Left ventricle myocardium superior (tissue), 1 donor: ENCODE measurements around the gene FPGT. TPM values are rescaled to one million over a fixed set of nuclear protein-coding genes. Genes with fewer than 3 reads are reported as not detected.
A peak's percentile ranks its signal among the peaks of the same experiment; 100 is the strongest.
"Not testable (repeated sequence)": the region's sequence is repeated elsewhere in the genome, so short reads cannot be mapped to it uniquely, and the experiment has no call there.

ENCODE experiments used
- ATAC-seq: fragments of 200-7000 bp; cut with Tn5 transposase; one replicate; pipeline ENCODE4 v1.9.1; 2020; ENCODE audit warnings: mild to moderate bottlenecking, moderate library complexity
- DNase-seq: peaks from one replicate; pipeline ENCODE4 v3.0.0-alpha.2; 2020
- intact Hi-C: fragments of 100-400 bp; cut with micrococcal nuclease; formaldehyde crosslinking; loops from one replicate; pipeline ENCODE4 v1.11.0; 2022
- long read RNA-seq: library from polyadenylated mRNA; unstranded; transcript quantifications from one replicate; pipeline ENCODE4 v2.0.0, GENCODE V29; 2021
- total RNA-seq: library from RNA; stranded (reverse); fragmentation: NEBNext Ultra II Directional; extraction: Animal tissue kit (Norgen Biotek cat#: 25700); gene quantifications from one replicate; pipeline ENCODE4 v1.2.1, GENCODE V29; 2021
- donor health status: DM: no; HTN: yes; CAD: no; lungs with severe emphysema.

Gene FPGT
- 12.2 TPM for total RNA-seq
- long read RNA-seq, transcript FPGT-202 (4 exons, 3,254 nt) = major isoform, 16 of 17 reads
- long read RNA-seq, partial matches to known transcripts = 0 of 17 reads
- long read RNA-seq, other reads (novel, unspliced or antisense) = 0 of 17 reads

DNA sequence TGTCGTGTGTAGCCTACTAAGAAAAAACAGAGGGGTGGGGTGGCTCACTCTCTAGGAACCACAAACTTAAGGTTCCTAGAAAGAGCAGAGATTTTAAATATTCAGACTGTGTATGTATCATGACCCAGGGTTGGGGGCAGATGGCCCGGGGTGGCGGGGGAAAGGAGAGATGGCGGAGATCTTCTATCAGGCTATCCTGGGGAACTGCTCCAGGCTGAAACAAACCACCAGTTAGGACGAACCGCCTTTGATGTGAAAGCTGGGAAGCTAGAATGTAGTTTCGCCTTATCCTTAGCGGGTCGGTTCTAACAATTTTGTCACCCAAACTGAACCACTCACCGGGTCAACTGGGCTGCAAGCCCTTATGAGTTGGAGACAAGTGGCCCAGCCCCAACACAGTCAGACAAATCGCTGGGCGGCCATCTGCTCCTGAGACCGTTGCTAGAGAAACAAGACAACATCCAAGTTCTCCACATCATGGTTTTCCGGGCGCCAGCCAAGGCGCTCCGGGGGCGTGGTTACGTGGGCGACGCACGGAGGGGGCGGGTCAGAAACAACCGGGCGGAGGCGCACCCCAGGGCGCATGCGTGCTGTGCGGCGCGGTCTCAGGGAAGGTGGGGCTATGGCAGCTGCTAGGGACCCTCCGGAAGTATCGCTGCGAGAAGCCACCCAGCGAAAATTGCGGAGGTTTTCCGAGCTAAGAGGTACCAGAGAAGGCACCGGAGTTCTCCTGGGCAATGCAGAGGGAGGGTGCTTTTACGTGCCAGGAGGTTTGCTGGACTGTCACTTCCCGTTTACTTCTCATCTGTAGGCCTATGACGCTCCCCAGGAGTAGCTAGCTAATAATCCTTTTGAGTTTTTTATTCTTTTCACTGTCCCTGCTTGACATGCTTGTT lies at the start of gene FPGT, which contains the start of gene LRRIQ3:
Gene FPGT (plus strand): TSS at position 586 of the 896 bp plus-strand sequence. CDS start 37 bp downstream, at position 623.
Gene LRRIQ3 (minus strand): TSS at position 520 of the 896 bp plus-strand sequence. CDS start 14,492 bp downstream, outside the sequence.
- DNase-seq = peak; percentile 98
- ATAC-seq = peak; percentile 100
- intact Hi-C loops = no loop called here

DNA sequence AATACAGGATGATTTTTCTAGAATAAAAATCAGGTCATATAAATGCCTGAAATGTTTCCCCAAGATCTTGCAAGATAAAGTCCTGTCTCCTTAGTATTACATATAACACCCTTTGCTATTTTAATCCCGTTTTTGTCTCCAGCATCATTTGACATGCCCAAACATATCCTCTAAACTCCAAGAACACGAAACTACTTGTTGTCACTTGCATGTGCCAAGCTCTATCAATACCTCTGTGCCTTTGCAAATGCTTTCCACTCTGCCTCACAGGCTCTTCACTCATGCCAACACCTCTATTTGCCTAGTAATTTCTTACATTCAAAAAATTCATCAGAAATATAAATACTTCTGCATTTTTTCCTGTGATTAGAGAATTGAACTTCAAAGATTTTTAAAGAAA lies 38.0 kb upstream of the FPGT start:
- DNase-seq (no peak), ATAC-seq (peak; percentile 51)
- intact Hi-C loops = no loop called here

DNA sequence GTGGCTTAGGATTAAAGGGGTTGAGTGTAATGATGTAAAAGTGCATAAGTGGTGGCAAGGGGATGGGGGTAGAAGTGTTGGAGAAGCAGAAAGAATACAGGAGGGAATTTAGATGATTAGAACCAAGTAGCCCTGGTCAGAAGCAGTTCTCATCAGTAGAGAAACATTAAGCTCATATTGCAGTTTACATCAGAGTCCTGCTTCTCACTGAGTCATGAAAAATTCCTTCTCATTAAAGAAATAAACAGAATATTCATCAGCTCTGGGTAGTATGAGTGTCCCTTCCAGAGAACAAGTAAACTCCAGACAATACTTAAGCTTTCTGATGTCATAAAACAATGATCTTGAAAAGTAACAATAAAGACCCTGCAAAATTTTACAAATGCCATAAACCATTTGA lies 36.5 kb upstream of the FPGT start:
- DNase-seq (no peak), ATAC-seq (no peak)
- intact Hi-C loops = no loop called here

DNA sequence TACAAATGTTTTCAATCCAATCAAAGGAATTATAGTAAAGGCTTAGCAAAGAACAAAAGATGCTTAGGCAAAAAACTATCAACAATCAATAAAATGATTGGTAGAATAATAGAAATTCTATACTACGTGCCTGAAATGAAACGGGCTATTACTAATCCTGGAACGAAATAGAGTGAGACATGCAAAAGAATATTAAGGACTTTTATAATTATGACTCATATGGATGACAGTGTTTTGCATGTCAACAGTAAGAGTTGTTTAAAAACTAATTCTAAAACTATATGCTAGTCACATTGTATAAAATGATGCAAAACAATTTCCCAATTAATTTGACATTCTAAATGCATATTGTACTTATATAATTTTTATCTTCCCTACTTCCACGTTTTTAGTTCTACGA lies 35.7 kb upstream of the FPGT start:
- intact Hi-C loops = no loop called here
- no peak for ATAC-seq

DNA sequence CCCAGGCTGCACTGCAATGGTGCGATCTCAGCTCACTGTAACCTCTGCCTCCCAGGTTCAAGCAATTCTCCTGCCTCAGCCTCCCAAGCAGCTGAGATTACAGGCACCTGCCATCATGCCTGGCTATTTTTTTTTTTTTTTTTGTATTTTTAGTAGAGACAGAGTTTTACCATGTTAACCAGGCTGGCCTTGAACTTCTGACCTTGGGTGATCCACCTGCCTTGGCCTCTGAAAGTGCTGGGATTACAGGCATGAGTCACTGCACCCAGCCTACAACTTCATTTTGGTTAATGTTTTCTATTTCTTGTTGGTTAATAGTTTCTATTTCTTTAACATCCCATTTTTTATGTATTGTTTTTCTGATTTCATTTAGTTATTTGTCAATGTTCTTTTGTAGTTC lies 23.6 kb upstream of the FPGT start:
- intact Hi-C loops, ATAC-seq, DNase-seq: not testable (repeated sequence)

More for the DNA sequence above, 35.7 kb upstream of the FPGT start:
- DNase-seq = no peak

DNA sequence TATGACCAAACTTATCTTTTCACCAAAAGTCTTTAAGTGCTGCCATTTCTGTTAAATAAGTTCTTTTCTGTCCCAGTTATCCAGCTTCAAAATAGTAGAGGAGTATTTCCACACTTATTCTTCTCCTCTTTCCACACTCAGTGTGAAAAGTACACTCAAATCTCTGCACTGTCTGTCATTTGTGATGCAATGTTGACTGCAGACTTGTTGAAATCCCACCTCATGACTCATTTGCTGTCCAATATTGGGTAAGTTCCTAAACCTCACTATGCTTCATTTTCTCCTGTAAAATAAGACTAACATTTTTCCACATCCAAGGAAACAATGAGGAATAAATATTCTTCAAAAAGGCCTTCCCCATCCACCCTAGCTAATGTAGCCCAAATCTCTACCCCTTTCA lies 17.6 kb upstream of the FPGT start:
- intact Hi-C loops = no loop called here
- DNase-seq = no peak
- ATAC-seq = no peak

DNA sequence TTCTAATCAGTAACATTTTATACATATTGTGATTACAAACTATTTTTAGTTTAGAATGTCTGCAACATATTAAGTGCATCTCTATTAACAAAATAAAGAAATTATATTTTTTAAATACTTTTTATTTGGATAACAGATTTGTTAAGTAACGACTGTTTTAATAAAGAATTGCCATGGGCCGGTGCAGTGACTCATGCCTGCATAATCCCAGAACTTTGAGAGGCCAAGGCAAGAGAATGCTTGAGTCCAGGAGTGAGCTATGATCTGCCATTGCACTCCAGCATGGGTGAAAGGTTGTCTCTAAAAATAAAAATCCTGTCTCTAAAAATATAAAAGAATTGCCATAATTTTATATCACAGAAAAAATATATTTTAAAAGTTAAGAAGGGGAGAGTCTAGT lies 4.1 kb upstream of the FPGT start:
- intact Hi-C loops = no loop called here
- DNase-seq = no peak
- no peak for ATAC-seq

DNA sequence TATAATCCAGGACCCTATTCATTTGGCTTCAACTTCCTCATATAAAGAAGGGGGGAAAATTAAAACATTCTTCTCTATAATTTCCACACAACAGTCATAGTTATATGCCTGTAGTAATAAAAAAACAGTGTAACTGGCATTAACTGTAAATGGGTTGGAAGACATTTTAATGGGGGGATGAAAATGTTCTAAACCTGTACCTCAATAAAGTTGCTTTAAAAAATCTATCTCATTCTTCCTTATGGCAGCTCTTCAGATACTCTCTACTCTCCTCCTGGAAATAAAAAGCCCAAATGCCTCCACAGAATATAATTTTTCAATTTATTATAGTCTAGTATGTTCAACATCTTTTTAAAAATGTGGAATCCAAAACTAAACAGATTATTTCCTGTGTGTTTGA lies 2.7 kb upstream of the FPGT start:
- DNase-seq = no peak
- ATAC-seq = no peak
- intact Hi-C loops = no loop called here

DNA sequence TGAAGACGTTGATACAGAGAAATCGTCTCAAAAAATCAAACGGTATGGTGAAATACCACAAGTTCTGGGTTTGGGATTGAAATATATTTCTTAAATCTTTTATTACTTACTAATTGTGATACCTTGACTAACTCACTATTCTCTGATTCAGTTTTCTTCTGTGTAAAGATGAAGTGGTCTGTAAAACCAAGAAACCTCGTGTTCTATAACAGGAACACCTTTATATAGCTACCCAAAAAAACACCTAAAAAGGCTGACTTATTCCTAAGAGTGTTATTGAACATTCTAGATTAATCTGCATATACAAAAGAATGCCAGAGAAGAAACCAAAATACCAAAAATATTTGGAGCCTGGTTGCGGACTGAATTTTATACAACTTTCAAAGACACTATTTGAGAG lies 787 bp upstream of the FPGT start:
- no peak for ATAC-seq
- no peak for DNase-seq
- intact Hi-C loops = no loop called here

DNA sequence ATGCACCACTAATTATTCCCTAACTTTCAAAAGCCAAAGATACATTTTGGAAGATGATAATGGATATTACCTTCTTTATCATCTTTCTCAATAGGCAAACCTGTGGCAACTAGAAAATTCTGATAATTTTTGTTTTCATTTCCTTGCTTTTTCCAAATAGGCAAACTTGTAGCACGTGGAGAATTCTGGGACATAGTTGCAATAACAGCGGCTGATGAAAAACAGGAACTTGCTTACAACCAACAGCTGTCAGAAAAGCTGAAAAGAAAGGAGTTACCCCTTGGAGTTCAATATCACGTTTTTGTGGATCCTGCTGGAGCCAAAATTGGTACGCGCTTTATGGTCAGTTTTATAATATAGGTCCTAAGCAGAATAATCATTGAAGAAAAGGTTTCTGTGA lies 1.5 kb downstream of the FPGT start:
- ATAC-seq = no peak
- no peak for DNase-seq
- intact Hi-C loops = no loop called here

DNA sequence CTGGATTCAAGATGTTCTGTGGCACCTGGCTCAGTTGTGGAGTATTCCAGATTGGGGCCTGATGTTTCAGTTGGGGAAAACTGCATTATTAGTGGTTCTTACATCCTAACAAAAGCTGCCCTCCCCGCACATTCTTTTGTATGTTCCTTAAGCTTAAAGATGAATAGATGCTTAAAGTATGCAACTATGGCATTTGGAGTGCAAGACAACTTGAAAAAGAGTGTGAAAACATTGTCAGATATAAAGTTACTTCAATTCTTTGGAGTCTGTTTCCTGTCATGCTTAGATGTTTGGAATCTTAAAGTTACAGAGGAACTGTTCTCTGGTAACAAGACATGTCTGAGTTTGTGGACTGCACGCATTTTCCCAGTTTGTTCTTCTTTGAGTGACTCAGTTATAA lies 7.2 kb downstream of the FPGT start:
- no peak for DNase-seq
- ATAC-seq = no peak
- intact Hi-C loops = no loop called here

DNA sequence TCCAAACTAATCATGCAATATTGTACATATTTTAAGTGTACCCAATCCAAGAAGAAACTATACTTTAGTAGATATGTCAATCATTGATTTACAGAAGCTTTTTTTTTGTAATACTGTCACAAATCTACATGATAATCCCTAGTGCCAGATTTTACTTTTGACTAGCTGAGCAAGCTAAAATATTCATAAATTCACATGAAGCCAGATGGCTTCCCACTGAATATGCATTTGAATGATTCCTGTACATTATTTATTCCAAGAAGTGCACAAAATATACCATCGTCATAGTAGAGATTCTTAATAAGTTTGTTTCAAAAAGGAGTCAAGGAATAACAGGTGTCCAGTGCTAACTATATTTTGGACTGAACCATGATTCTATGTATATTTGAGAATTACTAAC lies 17.2 kb downstream of the FPGT start:
- DNase-seq (no peak), ATAC-seq (no peak)
- intact Hi-C loops = no loop called here

DNA sequence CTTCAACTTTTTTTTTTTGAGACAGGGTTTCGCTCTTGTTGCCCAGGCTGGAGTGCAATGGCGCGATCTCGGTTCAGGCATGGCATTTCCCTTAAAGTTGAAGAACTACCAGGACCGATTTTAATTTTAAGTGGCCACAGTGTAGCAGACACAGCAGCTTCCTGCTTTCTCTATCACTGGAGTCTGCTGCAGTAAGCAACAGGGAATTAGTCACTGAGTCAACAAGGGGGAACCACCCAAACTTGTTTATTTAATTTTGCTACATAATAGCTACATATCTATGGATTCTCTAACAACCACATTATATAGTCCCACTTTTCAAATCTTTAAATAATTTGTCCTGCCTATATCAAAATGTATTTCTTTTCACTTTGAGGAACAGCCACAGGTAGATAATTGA lies 24.7 kb downstream of the FPGT start:
- no peak for ATAC-seq
- DNase-seq = no peak
- intact Hi-C loops = no loop called here

DNA sequence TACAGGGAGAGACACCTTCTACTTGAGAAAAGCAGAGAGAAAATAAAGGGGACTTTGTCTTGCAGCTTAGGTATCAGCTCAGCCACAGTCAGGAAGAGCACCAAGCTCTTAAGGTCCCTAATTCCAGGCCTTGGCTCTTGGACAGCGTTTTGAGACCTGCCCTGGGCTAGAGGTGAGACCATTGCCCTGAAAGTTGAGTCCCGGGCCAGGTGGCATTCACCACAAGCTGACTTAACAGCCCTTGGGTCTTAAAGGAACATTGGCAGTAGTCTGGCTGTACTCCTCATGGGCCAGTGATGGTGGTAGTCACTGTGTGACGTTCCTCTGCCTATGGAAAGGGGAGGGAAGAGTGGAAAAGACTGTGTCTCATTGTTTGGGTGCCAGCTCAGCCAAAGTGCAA lies 25.4 kb downstream of the FPGT start:
- ATAC-seq (no peak), DNase-seq (no peak)
- intact Hi-C loops = no loop called here

DNA sequence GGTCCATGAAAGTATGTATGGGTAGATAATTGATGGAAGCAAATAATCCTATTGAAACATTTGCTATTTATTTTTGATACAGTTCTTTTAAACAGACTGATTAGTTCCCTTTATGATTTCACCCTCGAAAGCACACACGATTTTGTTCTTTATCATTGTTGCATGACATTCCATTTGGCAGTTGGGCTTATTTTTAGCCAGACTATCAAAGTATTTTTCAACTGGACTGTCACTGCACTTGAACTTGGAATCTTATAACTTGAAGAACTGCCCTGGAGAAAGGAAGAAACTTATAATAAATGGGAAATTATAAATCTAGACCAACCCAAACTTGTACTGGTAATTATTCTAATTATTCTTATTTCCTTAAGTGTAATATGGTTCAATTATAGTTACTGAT lies 37.1 kb downstream of the FPGT start, which contains the start of gene TNNI3K:
Gene TNNI3K (plus strand): TSS at position 235 of the 400 bp plus-strand sequence. CDS start 65 bp downstream, at position 300.
- ATAC-seq (peak; percentile 63), DNase-seq (no peak)
- intact Hi-C loops = no loop called here

DNA sequence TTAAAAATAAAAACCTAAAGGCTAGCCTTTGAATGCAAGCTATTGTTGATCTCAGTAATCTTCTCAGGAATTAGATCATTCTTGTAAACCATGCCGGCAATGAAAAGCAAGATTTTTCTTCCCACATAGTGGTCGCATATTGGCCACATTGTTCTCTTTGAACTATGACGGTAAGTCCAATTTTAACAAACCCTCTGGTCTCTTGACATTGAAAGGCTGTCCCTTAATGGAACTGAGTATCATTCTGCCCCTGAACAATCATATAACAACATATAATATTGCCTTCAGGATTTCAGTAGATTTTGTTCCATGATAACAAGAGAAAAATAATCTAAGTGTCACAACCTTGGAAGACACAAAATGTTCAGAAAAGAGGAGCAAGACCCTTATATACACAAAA lies 38.4 kb downstream of the FPGT start:
- intact Hi-C loops = no loop called here
- ATAC-seq (peak; percentile 55), DNase-seq (no peak)

DNA sequence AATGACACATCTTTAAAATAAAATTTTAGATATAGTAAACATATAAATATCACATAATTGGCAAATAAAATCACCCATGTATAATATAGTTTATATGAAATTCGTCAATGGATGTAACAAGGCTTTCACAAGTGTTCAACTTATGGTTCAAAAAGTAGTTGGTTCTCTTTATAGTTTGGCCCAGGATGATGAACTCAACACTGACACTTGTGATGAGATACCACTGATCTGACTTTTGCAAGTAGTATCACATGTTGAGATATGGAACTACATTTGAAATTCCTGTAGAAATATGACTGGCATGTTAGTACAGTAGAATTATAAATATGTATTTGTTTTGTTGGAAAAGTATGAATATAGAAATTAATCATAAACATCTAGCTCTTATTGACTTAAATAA lies 39.0 kb downstream of the FPGT start:
- no peak for DNase-seq
- intact Hi-C loops = no loop called here
- ATAC-seq = peak; percentile 40

DNA sequence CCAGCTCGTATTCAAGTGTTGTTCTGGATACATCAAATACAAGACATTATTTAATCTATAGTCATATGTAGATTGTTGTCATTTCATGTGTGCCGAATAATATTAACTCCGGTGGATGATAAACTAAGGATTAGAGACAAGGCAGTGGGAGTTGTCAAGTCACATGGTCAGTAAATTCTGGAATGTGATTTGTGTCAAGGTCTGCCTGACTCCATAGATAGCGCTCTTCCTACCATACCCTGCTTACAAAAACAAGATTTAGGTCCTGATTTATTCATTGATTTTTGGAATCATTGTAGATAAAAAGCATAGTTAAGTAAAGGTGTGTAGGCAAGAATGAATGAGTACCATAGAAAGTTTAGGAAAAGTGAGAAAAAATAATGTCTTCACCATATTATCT lies 39.7 kb downstream of the FPGT start:
- intact Hi-C loops = no loop called here
- peak; percentile 34 for ATAC-seq

DNA sequence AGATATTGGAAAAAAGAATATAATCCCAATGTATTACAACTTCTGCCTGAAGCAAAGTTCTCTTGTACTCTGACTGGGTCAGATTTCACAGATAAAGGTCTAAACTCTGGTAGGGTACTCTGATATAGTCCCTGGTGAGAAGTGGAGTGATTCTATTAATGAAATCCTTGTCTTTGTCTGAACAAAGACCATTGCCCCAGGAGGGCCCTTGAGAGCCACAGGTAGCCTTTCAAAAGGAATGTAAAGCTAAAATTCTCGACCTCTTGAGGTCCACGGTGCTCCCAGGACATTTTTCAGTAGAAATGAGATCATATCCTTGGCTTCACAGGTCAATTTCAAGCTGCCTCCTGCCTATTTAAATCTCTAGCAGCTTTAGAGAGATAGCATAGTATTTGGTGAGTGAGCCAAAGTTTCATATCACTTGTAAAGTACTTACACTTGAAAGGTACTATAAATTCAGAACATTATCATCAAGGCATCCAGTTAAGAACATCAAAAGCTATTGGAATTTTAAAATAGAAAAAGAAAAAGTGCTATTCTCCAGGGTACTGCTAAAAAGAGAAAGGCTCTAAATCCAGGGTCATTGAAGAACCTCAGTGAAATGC lies 47.2 kb downstream of the FPGT start:
- intact Hi-C loops = no loop called here
- ATAC-seq (peak; percentile 84), DNase-seq (no peak)

More for the DNA sequence above, 39.7 kb downstream of the FPGT start:
- DNase-seq = no peak

DNA sequence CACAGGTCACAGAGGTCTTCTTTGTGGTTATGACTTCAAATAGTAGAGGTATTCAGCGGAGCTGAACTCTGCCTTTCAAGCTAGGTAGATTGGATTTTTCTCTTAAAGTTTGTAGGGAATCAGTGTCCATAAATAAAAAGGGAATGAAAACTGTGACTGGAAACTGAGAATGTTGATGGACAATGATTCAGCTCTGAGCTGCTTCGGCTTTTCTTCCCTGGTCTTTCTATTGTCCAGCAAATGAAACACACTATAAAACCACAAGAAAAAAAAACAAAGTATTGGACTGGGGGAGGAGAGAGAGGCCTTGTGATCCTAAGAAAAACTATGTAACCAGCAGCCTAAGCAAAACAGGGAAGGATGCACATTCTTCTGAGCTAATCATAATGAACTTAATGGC lies 48.3 kb downstream of the FPGT start:
- ATAC-seq (no peak), DNase-seq (no peak)
- intact Hi-C loops = no loop called here
